ENCODE results near the gene MRPS2.

Gene MRPS2

DNA sequence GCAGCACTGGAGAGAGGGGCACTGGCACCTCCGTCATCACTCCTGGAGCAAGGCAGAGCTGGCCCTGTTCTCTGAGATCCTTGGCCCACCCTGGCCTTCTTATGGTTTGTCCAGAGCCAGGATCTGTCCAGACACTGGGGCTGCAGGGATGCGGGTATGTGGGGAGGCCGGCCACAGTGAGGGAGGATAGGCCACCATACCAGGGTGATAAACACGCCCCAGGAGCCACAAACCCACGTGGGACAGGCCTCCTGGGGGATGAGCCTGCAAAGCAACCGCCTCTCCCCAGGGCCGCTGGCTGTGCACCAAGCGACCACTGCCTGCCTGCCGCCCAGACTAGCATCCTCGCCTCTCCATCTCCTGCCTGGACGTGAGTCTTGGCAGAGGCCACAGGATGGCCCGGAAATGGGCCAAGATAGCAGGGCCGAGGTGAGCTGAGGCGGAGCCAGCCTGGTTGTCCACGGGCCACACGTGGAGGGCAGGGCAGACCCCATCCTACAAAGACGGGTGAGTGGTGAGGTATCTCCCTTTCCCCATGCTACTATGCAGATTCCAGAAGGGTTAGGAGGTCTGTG, 49.9 kb downstream of the MRPS2 start:
- TF ChIP-seq, protein P1, sequence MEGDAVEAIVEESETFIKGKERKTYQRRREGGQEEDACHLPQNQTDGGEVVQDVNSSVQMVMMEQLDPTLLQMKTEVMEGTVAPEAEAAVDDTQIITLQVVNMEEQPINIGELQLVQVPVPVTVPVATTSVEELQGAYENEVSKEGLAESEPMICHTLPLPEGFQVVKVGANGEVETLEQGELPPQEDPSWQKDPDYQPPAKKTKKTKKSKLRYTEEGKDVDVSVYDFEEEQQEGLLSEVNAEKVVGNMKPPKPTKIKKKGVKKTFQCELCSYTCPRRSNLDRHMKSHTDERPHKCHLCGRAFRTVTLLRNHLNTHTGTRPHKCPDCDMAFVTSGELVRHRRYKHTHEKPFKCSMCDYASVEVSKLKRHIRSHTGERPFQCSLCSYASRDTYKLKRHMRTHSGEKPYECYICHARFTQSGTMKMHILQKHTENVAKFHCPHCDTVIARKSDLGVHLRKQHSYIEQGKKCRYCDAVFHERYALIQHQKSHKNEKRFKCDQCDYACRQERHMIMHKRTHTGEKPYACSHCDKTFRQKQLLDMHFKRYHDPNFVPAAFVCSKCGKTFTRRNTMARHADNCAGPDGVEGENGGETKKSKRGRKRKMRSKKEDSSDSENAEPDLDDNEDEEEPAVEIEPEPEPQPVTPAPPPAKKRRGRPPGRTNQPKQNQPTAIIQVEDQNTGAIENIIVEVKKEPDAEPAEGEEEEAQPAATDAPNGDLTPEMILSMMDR (IDR thresholded peaks at IDR 0.05) = no peak
- H3K27ac ChIP-seq = no peak overlapping the region

DNA sequence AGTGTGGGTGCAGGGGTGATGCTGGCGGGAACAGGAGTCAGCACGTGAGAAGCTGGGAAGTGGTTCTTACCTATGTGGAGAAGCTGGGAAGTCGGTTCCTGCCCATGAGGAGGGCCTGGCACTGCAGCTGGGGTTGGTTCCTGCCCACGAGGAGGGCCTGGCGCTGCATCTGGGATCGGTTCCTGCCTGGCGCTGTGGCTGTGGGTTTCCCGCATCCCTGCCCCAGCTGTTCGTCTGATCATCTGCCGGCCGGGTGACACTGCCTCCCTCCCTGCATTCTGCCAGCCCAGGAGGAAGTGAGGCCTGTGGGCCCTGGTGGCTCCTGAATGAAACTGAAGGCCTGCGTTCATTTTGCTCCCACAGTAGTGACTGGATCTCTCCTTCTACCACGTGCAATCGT, 50.5 kb downstream of the MRPS2 start:
- no peak overlapping the region for H3K27ac ChIP-seq
- TF ChIP-seq, protein P1 (IDR thresholded peaks at IDR 0.05) = no peak
- TF ChIP-seq ZFX (IDR thresholded peaks at IDR 0.05; ENCODE audit: borderline replicate concordance) = no peak

DNA sequence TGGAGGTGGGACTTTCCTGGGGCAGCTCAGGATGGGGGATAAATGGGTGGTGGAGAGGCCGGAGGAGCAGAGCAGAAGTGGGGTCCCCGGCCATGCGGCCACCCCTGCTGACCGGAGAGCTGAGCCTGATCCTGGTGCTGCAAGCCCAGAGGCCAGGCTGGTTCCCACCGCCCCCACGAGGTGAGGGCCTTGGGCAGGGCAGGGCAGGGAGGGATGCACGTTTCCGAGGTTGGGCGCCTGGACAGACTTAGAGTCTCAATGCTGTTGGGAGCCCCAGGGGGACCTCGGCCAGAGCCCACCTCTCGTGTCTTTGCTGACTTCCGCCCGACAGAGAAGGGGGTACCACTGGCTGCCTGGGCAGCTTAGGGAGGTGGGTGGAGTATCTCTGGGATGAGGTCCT, 51.0 kb downstream of the MRPS2 start:
- no peak overlapping the region for H3K27ac ChIP-seq
- TF ChIP-seq, protein P1 (IDR thresholded peaks at IDR 0.05) = no peak
- no peak for TF ChIP-seq ZFX (IDR thresholded peaks at IDR 0.05; ENCODE audit: borderline replicate concordance)

DNA sequence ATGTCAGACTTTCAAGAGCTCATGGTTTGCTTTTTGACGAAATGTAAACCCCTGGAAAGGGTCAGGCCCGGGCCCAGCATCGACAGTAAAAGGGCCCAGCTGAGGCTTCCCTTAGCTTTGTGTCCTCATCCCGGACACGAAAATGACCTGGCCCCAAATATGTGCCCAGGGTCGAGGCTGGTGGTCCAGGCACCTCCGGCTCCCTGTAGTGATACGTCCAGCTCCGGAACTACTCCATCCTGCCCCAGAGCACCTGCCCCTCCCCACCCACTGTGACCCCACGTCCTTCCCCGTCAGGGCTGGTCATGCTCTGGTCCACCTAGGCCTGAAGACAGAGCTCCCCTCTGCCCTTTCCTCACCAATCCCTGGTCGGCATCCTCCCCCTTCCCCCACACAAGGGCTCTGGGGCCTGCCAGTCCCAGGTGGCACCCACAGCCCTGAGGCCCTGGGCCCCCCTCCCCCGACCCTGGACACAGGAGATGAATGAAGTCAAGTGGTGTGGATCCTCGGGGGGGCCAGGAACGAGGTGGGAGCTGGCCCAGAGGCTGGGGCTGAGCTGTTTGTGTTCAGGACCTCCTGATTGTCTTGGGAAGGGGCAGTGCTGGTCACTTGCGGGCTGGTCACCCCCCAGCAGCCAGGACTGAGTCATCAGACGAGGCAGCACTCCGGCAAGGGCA, 51.7 kb downstream of the MRPS2 start:
- TF ChIP-seq, protein P1 (IDR thresholded peaks at IDR 0.05) = no peak
- TF ChIP-seq ZFX (IDR thresholded peaks at IDR 0.05; ENCODE audit: borderline replicate concordance) = no peak
- H3K27ac ChIP-seq = no peak overlapping the region

DNA sequence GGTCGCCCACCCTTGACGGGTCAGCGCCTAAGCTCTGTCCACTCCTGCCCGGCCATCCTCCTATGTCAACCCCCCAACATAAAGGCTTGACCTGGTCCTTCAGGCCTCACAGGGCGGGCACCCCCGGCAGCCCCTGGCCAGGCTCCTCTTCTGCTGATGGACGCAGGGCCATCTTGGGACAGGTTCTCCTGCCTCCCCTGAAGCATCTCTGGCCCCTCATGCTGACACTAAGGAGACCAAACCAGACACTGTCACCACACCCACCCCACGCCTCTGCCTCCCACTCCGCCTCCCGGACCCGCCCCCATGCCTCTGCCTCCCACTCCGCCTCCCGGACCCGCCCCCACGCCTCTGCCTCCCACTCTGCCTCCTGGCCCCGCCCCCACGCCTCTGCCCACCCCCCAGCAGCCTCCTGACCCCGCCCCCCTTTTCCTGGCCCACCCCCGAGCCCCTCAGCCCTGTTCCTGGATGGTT, 52.3 kb downstream of the MRPS2 start:
- TF ChIP-seq ZFX (IDR thresholded peaks at IDR 0.05; ENCODE audit: borderline replicate concordance) = no peak
- TF ChIP-seq, protein P1 (IDR thresholded peaks at IDR 0.05) = no peak
- no peak overlapping the region for H3K27ac ChIP-seq
